ENCODE results near the gene KLHL29. TPM values are rescaled to one million over a fixed set of nuclear protein-coding genes. Genes with fewer than 3 reads are reported as not detected.

The KLHL29 gene
- total RNA-seq, 4 donors from 2014 or later: 39.6 to 52.0 (median 40.4) TPM

DNA sequence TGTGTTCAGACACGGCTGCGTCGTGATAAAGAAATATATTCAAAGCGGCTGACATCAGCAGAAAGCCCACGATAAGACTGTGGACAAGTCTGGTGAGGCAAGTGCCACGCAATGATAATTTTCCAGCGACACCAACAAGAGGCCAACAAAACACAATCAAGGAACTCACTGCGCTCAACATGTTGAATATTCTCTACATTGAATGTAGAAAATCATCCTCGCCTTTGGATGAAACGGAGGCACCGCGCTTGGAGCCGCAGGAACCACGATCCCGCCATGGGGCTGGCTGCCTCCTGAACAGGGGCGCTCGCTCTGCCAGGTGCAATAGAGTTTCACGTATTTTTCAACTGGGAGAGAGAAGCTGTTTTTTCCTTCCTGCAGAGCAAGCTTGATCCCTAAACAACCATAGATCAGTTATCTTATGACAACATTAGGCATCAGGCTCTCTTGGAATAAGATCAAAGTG, 321.7 kb downstream of the KLHL29 start:
- Histone ChIP-seq H3K27me3 (no peaks in the 10 kb centered on the region), H3K4me1 (peaks cover 0 to 1% (median 0%) of the 10 kb centered on the region in 4 donors), H3K4me3 (no peak overlapping the region), H3K9me3 (no peaks in the 10 kb centered on the region), H3K27ac (no peak overlapping the region), H3K36me3 (peaks cover 0 to 81% (median 2%) of the 10 kb centered on the region in 3 donors)
- DNase-seq (ENCODE audit: low spot score in 2 of 2): peak in 1 of 2 donors; percentile 2
- TF ChIP-seq, protein P1, sequence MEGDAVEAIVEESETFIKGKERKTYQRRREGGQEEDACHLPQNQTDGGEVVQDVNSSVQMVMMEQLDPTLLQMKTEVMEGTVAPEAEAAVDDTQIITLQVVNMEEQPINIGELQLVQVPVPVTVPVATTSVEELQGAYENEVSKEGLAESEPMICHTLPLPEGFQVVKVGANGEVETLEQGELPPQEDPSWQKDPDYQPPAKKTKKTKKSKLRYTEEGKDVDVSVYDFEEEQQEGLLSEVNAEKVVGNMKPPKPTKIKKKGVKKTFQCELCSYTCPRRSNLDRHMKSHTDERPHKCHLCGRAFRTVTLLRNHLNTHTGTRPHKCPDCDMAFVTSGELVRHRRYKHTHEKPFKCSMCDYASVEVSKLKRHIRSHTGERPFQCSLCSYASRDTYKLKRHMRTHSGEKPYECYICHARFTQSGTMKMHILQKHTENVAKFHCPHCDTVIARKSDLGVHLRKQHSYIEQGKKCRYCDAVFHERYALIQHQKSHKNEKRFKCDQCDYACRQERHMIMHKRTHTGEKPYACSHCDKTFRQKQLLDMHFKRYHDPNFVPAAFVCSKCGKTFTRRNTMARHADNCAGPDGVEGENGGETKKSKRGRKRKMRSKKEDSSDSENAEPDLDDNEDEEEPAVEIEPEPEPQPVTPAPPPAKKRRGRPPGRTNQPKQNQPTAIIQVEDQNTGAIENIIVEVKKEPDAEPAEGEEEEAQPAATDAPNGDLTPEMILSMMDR (IDR thresholded peaks at IDR 0.05): no peak
- no peak for TF ChIP-seq EP300 (IDR thresholded peaks at IDR 0.05)
- TF ChIP-seq POLR2A (IDR thresholded peaks at IDR 0.05): no peak
- WGBS, 2 donors: 94 to 97% methylated on average over 18 of the region's 18 CpGs

DNA sequence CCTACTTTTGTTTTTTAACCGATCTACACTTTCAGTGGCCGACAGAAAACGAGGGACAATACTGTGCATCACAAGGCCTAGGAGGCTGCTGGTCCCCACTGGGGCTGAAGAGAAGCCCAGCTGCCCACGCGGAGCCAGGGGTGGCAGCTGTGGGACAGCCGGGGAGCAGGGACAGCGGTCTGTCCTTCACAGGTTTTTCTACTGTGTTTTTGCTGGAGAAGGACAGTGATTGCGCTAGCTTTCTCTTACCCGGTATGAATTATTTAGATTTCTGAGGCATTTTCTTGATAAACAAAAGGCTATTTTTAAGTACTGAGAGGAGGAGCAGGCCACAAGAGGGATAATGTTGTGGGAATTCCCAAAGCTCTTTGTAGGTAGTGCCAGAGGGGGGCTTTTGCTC, 322.1 kb downstream of the KLHL29 start:
- H3K4me1 ChIP-seq: peaks cover 0 to 6% (median 0%) of the 10 kb centered on the region in 4 donors
- DNase-seq (ENCODE audit: low spot score in 2 of 2): peak in 1 of 2 donors; percentile 3
- no peaks in the 10 kb centered on the region for H3K9me3 ChIP-seq
- peaks cover 0 to 78% (median 2%) of the 10 kb centered on the region in 3 donors for H3K36me3 ChIP-seq
- WGBS, 2 donors: 72 to 82% methylated on average over 9 of the region's 9 CpGs
- TF ChIP-seq POLR2A (IDR thresholded peaks at IDR 0.05): no peak
- TF ChIP-seq, protein P1 (IDR thresholded peaks at IDR 0.05): no peak
- TF ChIP-seq EP300 (IDR thresholded peaks at IDR 0.05): no peak
- H3K27ac ChIP-seq: no peak overlapping the region
- no peak overlapping the region for H3K4me3 ChIP-seq
- no peaks in the 10 kb centered on the region for H3K27me3 ChIP-seq

DNA sequence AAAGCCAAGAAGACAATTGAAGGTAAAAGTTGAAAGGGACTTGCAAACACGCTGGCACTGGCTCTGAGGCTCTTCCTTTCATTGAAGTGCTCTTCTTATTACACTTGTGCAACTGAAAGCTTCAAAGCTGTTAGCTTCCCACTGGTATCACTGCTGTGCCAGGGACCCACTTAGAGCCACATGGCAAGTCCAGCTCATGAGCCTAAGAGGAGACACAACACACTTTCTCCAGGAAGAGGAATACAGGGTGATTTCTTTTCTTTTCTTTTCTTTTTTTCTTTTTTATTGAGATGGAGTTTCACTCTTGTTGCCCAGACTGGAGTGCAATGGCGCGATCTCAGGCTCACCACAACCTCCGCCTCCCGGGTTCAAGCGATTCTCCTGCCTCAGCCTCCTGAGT, 323.8 kb downstream of the KLHL29 start:
- TF ChIP-seq EP300 (IDR thresholded peaks at IDR 0.05): no peak
- no peak for TF ChIP-seq POLR2A (IDR thresholded peaks at IDR 0.05)
- TF ChIP-seq, protein P1 (IDR thresholded peaks at IDR 0.05): no peak
- Histone ChIP-seq H3K27me3 (no peaks in the 10 kb centered on the region), H3K4me1 (peaks cover 0 to 15% (median 0%) of the 10 kb centered on the region in 4 donors), H3K9me3 (no peaks in the 10 kb centered on the region), H3K36me3 (peaks cover 0 to 62% (median 2%) of the 10 kb centered on the region in 3 donors), H3K4me3 (no peak overlapping the region), H3K27ac (no peak overlapping the region)
- 88 to 98% methylated on average over 6 of the region's 6 CpGs for WGBS, 2 donors
- DNase-seq (ENCODE audit: low spot score in 2 of 2): no peak

DNA sequence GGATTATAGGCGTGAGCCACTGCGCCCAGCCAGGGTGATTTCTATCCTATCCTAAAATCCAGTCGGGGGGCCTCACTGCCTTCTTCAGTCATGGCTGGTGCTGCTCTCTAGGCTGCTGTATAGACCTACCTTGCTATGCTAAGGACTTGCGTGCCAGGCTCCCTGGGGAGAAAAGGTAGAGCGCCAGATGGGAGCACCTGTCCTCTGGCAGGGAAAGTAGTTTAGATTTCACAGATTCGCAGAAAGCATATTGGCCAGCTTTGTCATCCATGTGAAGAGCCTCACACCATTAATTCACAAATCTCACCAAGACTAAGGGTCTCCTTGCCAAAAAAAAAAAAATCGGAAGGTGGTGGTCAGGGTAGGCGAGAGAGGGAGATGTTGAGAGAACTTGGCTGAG, 324.3 kb downstream of the KLHL29 start:
- Histone ChIP-seq H3K27ac (no peak overlapping the region), H3K36me3 (peaks cover 0 to 56% (median 2%) of the 10 kb centered on the region in 3 donors), H3K27me3 (no peaks in the 10 kb centered on the region), H3K4me1 (peaks cover 0 to 15% (median 0%) of the 10 kb centered on the region in 4 donors), H3K9me3 (no peaks in the 10 kb centered on the region), H3K4me3 (no peak overlapping the region)
- peak in 1 of 2 donors; percentile 11 for DNase-seq (ENCODE audit: low spot score in 2 of 2)
- TF ChIP-seq EP300 (IDR thresholded peaks at IDR 0.05): no peak
- no peak for TF ChIP-seq POLR2A (IDR thresholded peaks at IDR 0.05)
- TF ChIP-seq, protein P1 (IDR thresholded peaks at IDR 0.05): no peak
- 96 to 97% methylated on average over 8 of the region's 8 CpGs for WGBS, 2 donors

DNA sequence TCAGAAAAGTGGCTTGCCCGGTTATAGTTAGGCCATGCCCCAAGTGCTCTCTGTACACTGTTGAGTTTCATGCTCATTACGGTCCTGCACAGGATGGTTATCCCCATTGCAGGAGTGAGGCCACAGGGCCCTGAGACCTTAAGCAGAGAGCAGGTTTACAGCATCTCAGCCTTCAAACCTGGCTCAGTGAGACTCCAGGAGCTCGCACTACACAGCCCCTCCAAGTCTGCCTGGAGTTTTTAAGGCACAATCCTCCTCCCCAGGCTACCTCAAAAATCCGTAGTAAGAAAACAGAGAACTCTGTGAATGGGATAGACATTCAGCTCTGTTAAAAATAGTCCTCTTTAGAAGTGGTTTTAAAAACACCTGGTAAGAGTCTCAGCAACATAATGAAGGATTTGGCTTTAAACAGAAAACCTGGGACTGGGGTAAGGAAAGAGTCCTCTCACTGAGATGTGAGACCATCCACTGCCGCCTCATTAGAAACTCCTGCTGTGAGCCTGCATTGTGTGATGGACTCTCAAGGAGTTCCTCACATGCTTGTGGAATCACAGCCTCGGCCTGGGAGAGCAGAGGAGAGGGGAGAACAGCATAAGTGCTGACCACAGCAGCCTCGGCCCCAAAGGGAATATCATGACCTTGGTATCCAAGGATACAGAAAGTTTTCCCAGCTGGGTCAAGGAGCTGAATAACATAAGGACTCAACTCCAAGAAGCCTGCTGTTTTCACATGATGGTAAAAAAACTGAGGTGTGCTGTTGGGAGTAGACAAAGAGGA, 327.2 kb downstream of the KLHL29 start:
- H3K4me1 ChIP-seq: peaks cover 0 to 20% (median 0%) of the 10 kb centered on the region in 4 donors
- peak overlapping the region in 2 of 4 donors; percentile 46 to 60 for H3K27ac ChIP-seq
- H3K9me3 ChIP-seq: no peaks in the 10 kb centered on the region
- H3K27me3 ChIP-seq: no peaks in the 10 kb centered on the region
- no peak overlapping the region for H3K4me3 ChIP-seq
- no peak for DNase-seq (ENCODE audit: low spot score in 2 of 2)
- WGBS, 2 donors: 57 to 59% methylated on average over 7 of the region's 7 CpGs
- TF ChIP-seq, protein P1 (IDR thresholded peaks at IDR 0.05): no peak
- TF ChIP-seq EP300 (IDR thresholded peaks at IDR 0.05): no peak
- TF ChIP-seq POLR2A (IDR thresholded peaks at IDR 0.05): no peak
- H3K36me3 ChIP-seq: peaks cover 0 to 28% (median 0%) of the 10 kb centered on the region in 3 donors

Measured in tibial nerve (tissue), 4 donors.